T-helper 22 cell (primary cell): ENCODE results near the gene PARP1.

Source experiments
- DNase-seq: peaks from one replicate; pipeline ENCODE4 v3.0.0-alpha.2; 2020; ENCODE audit warnings: low read depth

Gene PARP1

DNA sequence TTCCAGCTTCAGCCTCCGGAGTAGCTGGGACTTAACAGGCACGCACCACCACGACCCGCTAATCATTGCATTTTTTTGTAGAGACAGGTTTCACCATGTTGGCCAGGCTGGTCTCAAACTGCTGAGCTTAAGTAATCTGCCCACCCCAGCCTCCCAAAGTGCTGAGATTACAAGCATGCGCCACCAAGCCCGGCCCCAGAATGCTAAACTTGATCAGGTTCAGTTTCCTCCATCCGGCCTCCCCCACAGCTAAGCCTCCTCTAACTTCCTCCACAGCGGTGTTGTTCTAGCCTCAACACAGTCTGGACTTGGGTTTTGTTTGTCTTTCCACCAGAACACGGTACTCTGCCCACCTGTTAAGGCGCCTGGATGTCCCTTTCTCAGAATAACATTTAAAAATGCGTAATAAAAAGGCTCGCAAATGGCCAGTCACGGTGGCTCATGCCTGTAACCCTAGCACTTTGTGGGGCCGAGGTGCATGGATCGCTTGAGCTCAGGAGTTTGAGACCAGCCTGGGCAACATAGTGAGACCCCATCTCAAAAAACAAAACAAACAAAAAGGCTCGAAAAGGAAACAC is 2.4 kb downstream of the PARP1 start:
- DNase-seq, result no peak

DNA sequence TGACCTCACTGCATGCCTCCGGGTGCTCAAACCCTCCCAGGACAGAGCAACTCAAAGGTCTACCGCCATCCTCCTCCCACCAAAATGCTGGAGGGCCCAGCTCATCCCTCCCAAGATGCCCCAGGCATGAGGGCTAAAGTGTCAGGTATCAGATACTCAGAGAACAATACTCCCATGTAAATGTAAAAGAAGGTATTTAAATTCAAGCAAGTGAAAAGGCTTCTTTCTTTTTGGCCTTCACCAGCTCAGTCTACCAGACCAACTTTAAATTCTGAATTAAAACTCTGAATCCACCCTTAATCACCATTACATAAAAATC is 3.0 kb downstream of the PARP1 start:
- DNase-seq, result no peak

- no peak for DNase-seq
Observed at GRCh38 chr1:226404063-226404903, 3.6 kb downstream of the PARP1 start.

- no peak for DNase-seq
Observed at GRCh38 chr1:226403201-226404034, 4.5 kb downstream of the PARP1 start.

DNA sequence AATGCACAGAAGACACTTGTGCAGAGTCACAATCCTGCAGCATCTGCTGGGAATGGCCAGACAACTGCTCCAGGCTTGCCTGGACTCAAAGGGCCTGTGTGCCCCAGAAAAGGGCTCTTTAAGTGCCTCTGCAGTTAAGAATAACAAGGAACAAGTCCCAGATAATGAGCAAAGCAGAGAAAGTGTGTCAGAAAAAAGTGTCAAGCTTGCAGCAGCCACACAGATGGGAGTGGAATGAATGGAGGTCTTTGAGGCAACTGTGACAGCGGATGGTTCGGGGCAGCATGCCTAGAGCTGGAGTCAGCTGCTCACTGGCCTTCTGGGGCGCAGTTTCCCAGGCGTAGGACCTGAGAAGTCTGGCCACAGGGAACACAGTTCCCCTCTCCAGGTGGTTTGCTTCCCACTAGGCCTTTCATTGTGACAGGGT is 5.1 kb downstream of the PARP1 start:
- DNase-seq, result no peak

DNA sequence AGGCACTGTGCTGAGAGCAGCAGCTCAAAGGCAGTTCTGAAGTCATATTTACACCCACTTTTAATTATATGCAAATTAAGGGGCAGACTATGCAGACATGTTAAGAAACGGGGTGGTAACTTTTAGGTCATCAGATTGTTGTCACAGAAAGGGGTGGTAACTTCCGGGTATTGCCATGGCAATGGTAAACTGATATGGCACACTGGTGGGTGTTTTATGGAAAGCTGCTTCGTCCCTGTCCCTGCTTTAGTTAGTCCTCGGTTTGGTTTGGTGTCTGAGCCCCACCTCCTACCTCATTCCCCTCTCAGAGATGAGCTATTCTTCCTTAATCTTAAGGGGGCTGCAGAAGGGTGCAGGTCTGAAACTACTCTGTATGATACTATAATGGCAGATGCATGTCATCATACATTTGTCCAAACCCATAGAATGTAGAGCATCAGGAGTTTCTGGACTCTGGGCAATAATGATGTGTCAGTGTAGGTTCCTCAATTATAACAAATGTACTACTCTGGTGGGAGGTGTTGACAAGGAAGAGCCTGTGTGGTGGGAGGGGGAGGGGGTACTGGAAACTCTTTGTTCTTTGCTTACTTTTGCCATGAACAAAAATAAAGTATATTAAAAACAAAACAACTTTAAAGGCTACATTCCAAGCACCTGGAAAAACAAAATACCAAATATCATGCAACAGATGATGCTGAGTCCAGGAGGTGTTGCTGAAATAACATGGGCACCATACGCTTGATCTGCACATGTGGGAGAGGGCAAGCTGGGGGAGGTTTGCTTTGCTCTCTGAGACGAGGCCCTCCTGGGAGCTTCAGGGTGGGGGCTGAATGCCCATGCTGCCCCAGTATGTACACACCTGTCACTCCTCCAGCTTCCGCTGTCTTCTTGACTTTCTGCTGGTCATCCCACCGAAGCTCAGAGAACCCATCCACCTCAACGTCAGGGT is 6.3 kb downstream of the PARP1 start:
- DNase-seq, result no peak

GRCh38 chr1:226400519-226401354 is 7.2 kb downstream of the PARP1 start:
- DNase-seq, result no peak

DNA sequence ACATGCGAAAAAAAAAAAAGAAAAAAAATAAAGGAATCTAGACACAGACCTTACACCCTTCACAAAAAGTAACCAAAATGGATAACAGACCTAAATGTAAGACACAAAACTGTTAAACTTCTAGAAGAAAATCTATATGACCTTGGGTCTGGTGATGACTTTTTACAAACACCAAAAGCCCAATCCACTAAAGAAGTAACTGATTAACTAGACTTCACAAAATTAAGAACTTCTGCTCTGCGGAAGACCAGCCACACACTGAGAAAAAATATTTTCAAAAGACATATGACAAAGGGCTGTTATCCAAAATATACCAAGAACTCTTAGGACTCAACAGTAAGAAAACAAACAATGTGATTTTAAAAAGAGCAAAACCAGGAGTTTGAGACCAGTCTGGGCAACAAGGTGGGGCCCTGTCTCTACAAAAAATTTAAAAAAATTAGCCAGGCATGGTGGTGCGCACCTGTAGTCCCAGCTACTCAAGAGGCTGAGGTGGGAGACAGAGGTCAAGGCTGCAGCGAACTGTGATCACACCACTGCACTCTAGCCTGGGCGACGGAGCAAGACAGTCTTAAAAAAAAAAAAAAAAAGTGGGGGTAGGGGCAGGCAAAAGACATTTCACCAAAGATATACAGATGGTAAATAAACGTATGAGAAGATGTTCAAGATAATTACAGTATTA is 9.8 kb downstream of the PARP1 start:
- no peak for DNase-seq

DNA sequence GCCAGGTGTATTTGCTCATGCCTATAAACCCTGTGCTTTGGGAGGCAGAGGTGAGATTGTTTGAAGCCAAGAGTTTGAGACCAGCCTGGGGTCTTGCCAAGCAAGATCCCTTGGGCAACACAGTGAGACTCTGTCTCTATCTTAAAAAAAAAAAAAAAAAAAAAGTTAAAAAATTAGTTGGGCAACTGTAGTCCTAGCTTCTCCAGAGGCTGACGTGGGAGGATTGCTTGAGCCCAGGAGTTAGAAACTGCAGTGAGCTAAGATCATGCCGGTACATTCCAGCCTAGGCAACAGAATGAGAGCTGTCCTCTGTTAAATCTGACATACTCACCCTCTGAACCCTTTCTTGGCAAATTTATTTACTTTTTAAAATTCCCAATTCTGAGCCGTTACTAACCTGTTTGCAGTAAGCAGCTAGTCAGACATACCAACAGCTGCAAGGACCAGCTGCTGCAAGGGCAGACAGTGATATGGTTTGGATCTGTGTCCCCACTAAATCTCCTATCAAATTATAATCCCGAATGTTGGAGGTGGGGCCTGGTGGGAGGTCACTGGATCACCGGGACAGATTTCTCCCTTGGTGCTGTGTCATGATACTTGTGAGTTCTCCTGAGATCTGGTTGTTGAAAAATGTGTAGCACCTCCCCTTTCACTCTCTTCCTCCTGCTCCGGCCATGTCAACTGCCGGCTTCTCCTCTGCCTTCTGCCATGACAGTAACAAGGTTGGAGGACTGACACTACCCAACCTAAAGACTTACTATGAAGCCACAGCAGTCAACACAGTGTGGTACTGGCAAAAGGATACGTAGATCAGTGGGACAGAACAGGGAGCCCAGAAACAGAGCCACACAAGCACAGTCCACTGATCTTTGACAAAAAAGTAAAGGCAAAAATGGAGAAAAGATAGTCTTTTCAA is 10.6 kb downstream of the PARP1 start:
- DNase-seq, result no peak

- DNase-seq, result no peak
Observed at GRCh38 chr1:226395753-226396152, 12.1 kb downstream of the PARP1 start.

- no peak for DNase-seq
Observed at GRCh38 chr1:226394462-226394861, 13.4 kb downstream of the PARP1 start.

- DNase-seq, result no peak
Observed at GRCh38 chr1:226390681-226391080, 17.2 kb downstream of the PARP1 start.

DNA sequence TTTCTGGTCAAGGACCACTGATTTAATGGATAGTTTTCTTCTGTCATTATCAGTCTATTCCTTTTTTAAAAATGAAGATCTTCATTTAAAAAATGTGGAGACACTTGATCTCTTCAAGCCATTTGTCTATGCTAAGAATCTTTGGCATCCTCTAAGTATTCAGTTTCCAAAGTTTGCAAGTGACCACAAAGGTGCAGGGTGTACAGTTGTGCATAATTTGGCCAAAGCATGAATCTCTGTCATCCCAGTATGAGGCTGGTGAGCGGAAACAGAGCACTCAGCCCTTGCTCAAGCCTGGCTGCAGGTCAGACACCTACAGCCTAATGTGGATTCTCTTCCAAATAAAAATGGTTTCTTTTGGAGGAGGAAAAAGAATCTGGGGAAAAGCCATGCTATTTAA is 19.8 kb downstream of the PARP1 start:
- DNase-seq, result no peak

DNA sequence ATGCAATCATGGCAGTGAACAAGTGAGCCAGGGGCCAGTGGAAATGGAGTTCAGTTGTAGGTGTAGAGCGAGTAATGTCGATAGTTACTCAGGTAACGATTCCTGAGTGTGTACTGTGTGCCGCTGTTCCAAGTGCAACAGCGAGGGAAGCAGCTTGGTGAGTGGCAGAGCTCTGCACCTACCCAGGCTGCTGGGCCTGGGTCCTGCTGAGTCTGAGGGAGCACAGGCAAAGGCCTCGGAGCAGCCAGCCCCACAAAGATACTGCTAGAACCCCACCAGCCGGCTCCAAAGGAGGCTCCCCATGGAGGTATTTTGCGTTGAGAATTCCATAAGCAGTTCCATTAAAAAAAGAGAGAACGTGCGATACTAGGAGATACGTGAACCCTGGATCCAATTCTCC is 23.2 kb downstream of the PARP1 start:
- no peak for DNase-seq

DNA sequence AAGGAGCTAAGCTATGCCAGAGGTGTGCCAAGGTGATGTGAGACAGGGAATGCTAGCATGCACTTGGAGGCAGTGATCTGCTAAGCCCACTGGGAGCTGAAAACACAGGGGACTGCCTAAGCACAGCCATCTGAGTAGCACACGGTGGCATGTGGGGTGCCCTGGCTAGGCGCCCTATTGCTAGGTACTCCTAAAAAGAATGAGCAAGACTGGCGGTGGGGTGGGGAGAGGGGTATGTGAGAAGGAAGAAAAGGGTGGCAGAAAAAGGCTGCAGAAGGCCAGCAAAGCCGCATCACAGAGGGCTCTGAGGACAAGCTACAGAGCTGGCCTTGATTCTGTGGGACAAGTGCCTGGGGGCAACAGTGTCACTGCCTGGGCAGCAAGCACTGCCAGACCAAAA is 23.9 kb downstream of the PARP1 start:
- no peak for DNase-seq

- DNase-seq, result no peak
Observed at GRCh38 chr1:226382030-226382429, 25.9 kb downstream of the PARP1 start.

DNA sequence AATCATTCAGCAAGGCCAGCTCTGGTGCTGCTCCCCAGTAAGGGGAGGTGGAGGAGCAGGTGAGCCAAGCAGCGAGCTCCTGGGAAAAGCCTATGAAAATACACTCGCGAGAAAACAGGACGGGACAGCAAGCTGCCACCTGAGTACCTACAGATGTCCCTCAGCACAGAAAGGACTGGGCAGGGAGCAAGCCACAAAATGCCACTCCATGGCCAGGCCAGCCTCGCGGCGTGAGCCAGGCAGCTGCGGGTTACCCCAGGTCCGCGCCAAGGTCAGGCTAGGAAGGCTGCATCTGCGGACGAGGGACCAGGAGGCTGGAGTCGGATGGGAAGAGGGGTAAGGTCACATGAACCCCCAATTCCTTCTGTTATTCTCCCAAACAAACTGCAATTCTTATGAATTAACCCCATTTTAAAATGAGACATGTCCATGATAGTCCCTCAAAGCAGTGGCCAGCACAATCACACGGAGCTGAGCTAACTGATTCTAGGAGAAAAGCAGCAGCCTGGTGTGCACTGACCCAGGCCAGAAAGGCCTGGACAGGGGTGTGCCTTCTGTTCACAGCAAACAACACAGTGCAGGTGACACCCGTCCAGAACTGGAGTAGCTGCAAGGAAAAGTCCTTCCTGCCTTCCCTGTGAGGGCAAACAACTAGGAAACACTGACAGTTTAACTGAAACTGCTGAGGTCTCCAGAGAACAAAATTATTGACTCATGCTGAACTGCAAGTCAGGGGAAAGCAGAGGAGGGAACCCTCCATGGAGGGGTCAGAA is 26.5 kb downstream of the PARP1 start:
- no peak for DNase-seq

DNA sequence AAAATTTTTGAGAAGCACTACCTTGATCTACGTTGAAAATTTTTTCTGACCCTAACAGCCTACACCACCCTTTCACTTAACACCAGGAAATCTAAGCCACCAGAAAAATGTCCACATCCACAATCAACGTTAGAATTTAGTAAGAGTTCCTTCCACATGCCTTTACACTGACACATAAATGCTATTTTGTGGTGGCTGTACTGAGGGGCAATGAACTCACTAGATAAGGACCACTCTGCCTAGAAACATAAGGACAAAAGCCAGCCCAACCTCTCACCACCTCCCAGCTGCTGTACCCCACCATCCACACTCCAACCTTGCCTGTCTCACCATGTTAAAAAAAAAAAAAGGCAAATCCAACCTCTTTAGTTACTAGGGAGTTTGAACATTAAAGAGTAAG is 29.8 kb downstream of the PARP1 start:
- no peak for DNase-seq

DNA sequence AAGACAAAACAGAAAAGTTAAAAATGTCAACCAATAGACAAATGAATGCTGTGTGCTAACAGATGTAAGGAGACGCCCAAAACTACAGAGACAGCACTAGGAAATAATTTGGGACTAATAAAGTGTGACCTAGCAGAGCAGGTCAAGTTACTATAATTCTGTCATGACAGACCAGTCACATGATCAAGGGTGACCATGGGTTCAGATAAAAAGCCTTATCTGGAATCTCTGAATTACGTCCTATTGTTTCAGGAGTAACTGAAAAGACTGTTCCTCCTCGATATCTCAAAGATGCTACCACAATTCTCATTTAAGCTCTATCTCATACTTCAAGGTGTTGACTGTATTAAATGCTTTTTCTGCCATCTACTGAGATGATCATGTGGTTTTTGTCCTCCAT is 31.6 kb downstream of the PARP1 start:
- DNase-seq, result no peak
